Measurements from ENCODE around the gene SERPINB1. TPM values are rescaled to one million over a fixed set of nuclear protein-coding genes. Genes with fewer than 3 reads are reported as not detected.

Gene SERPINB1
- total RNA-seq, 1 experiment from 2014 or later: 75.6 TPM

GRCh38 chr6:2840749-2841061 lies 958 bp downstream of the SERPINB1 start:
- DNase-seq: no peak
- POLR2A ChIA-PET: interaction anchor here (0.7 to 2.8 kb wide), 9 partner anchors 36 to 149 kb away, joined by 3 to 32 read pairs (median 6); partner anchors contain the start of gene WRNIP1
- intact Hi-C loops (cut with micrococcal nuclease; ENCODE audit: unreplicated experiment): loop anchor here (1.0 to 10.0 kb wide), 3 partner anchors 30 to 214 kb away; no protein-coding TSS in a partner anchor
- H3K36me3 ChIP-seq (ENCODE audit: control insufficient read depth, insufficient read depth, low read length): no peaks in the 10 kb centered on the region; the same call in 1 of the 2 replicates
- no peaks in the 10 kb centered on the region for H3K9me3 ChIP-seq
- CTCF ChIA-PET: interaction anchor here (1.2 to 4.2 kb wide), 6 partner anchors 50 to 149 kb away, joined by 3 to 67 read pairs (median 5); no protein-coding TSS in a partner anchor
- no peaks in the 10 kb centered on the region for H3K9me3 Mint-ChIP-seq (ENCODE audit: unreplicated experiment)
- H3K27me3 ChIP-seq (replicated peaks; ENCODE audit: control insufficient read depth, insufficient read depth, low read length): no peaks in the 10 kb centered on the region
- no TSS peak for BruUV-seq (replicated peaks)
- H3K27ac Mint-ChIP-seq (ENCODE audit: unreplicated experiment): peak overlapping the region; percentile 97
- peak overlapping the region; percentile 98 for H3K4me3 Mint-ChIP-seq (ENCODE audit: unreplicated experiment)
- no peaks in the 10 kb centered on the region for H3K27me3 Mint-ChIP-seq (ENCODE audit: insufficient read depth, unreplicated experiment)
- peak overlapping the region; percentile 44 for H3K4me3 ChIP-seq (ENCODE audit: low read depth, low read length)
- H3K4me1 Mint-ChIP-seq (ENCODE audit: low read depth, unreplicated experiment): peaks cover 13% of the 10 kb centered on the region
- H3K4me1 ChIP-seq: peaks cover 41% of the 10 kb centered on the region
- TF ChIP-seq CTCF (IDR thresholded peaks at IDR 0.05; ENCODE audit: insufficient read depth in 1 of 2, low read depth in 1 of 2, low read length in 1 of 2, severe bottlenecking in 1 of 2, unreplicated experiment in 1 of 2): no peak
- peaks cover 51% of the 10 kb centered on the region for H3K36me3 Mint-ChIP-seq (ENCODE audit: insufficient read depth, unreplicated experiment)

GRCh38 chr6:2839982-2840748 lies 1.5 kb downstream of the SERPINB1 start:
- no peaks in the 10 kb centered on the region for H3K9me3 ChIP-seq
- peak overlapping the region; percentile 44 for H3K4me3 ChIP-seq (ENCODE audit: low read depth, low read length)
- no peak for DNase-seq
- Mint-ChIP-seq H3K9me3 (ENCODE audit: unreplicated experiment) (no peaks in the 10 kb centered on the region), H3K27ac (ENCODE audit: unreplicated experiment) (peak overlapping the region; percentile 97), H3K4me1 (ENCODE audit: low read depth, unreplicated experiment) (peaks cover 13% of the 10 kb centered on the region), H3K36me3 (ENCODE audit: insufficient read depth, unreplicated experiment) (peaks cover 56% of the 10 kb centered on the region), H3K4me3 (ENCODE audit: unreplicated experiment) (peak overlapping the region; percentile 98), H3K27me3 (ENCODE audit: insufficient read depth, unreplicated experiment) (no peaks in the 10 kb centered on the region)
- ChIA-PET CTCF (interaction anchor here (1.0 to 4.2 kb wide), 3 partner anchors 49 to 149 kb away, joined by 5 to 67 read pairs (median 21); no protein-coding TSS in a partner anchor), POLR2A (interaction anchor here (0.6 to 2.8 kb wide), 7 partner anchors 36 to 389 kb away, joined by 3 to 11 read pairs (median 7); partner anchors contain the start of gene WRNIP1)
- peaks cover 1% of the 10 kb centered on the region; the same call in 1 of the 2 replicates for H3K36me3 ChIP-seq (ENCODE audit: control insufficient read depth, insufficient read depth, low read length)
- no peak for TF ChIP-seq CTCF (IDR thresholded peaks at IDR 0.05; ENCODE audit: insufficient read depth in 1 of 2, low read depth in 1 of 2, low read length in 1 of 2, severe bottlenecking in 1 of 2, unreplicated experiment in 1 of 2)
- intact Hi-C loops (cut with micrococcal nuclease; ENCODE audit: unreplicated experiment): loop anchor here (2.0 to 10.0 kb wide), 3 partner anchors 29 to 215 kb away; partner anchors contain the start of gene WRNIP1
- TSS peak; percentile 29 for BruUV-seq (replicated peaks)
- H3K4me1 ChIP-seq: peaks cover 41% of the 10 kb centered on the region
- H3K27me3 ChIP-seq (replicated peaks; ENCODE audit: control insufficient read depth, insufficient read depth, low read length): no peaks in the 10 kb centered on the region

GRCh38 chr6:2839195-2839981 lies 2.3 kb downstream of the SERPINB1 start:
- peak overlapping the region; percentile 97 for H3K27ac Mint-ChIP-seq (ENCODE audit: unreplicated experiment)
- DNase-seq: peak; percentile 60 to 74
- H3K4me3 ChIP-seq (ENCODE audit: low read depth, low read length): peak overlapping the region; percentile 44
- no peaks in the 10 kb centered on the region for H3K27me3 Mint-ChIP-seq (ENCODE audit: insufficient read depth, unreplicated experiment)
- H3K36me3 Mint-ChIP-seq (ENCODE audit: insufficient read depth, unreplicated experiment): peaks cover 64% of the 10 kb centered on the region
- H3K4me3 Mint-ChIP-seq (ENCODE audit: unreplicated experiment): peak overlapping the region; percentile 98
- H3K4me1 ChIP-seq: peaks cover 41% of the 10 kb centered on the region
- no peak for TF ChIP-seq CTCF (IDR thresholded peaks at IDR 0.05; ENCODE audit: insufficient read depth in 1 of 2, low read depth in 1 of 2, low read length in 1 of 2, severe bottlenecking in 1 of 2, unreplicated experiment in 1 of 2)
- BruUV-seq (replicated peaks): TSS peak; percentile 42
- no peaks in the 10 kb centered on the region for H3K9me3 Mint-ChIP-seq (ENCODE audit: unreplicated experiment)
- H3K27me3 ChIP-seq (replicated peaks; ENCODE audit: control insufficient read depth, insufficient read depth, low read length): no peaks in the 10 kb centered on the region
- intact Hi-C loops (cut with micrococcal nuclease; ENCODE audit: unreplicated experiment): loop anchor here (2.0 kb wide), 1 partner anchor 75 kb away; the partner anchor contains the start of gene WRNIP1
- ChIA-PET CTCF (interaction anchor here (1.0 to 4.2 kb wide), 3 partner anchors 48 to 150 kb away, joined by 5 to 67 read pairs (median 21); no protein-coding TSS in a partner anchor), POLR2A (interaction anchor here (0.5 to 2.8 kb wide), 8 partner anchors 42 to 611 kb away, joined by 3 to 10 read pairs (median 4); no protein-coding TSS in a partner anchor)
- no peaks in the 10 kb centered on the region for H3K9me3 ChIP-seq
- H3K36me3 ChIP-seq (ENCODE audit: control insufficient read depth, insufficient read depth, low read length): peaks cover 1% of the 10 kb centered on the region; the same call in 1 of the 2 replicates
- H3K4me1 Mint-ChIP-seq (ENCODE audit: low read depth, unreplicated experiment): peaks cover 13% of the 10 kb centered on the region

Measured in Caco-2 (cell line).